MCF 10A (cell line): ENCODE data around the gene LHFPL3. TPM values are rescaled to one million over a fixed set of nuclear protein-coding genes. Genes with fewer than 3 reads are reported as not detected.
A peak's percentile ranks its signal among the peaks of the same experiment; 100 is the strongest.

Source experiments
- BruUV-seq: library from RNA; stranded (reverse); fragments of 400-500 nt; replicated peaks from 2 replicates; lab custom pipeline; 2021; lab: Mats Ljungman, UMichigan
- CTCF ChIA-PET: fragments of 300-600 bp; sonication (Branson Sonifier 250); formaldehyde crosslinking; extraction: SDS; loops from one replicate; lab custom pipeline; 2021; ENCODE audit warnings: antibody characterized with exemption, inconsistent platforms; lab: Yijun Ruan, JAX
- POLR2A ChIA-PET: fragments of 300-600, 350-650 bp; sonication (Branson Sonifier 250); formaldehyde crosslinking; extraction: SDS; loops from one replicate; lab custom pipeline; 2020; ENCODE audit warnings: antibody characterized with exemption, inconsistent platforms; lab: Yijun Ruan, JAX
- DNase-seq: peaks from one replicate; pipeline ENCODE4 v3.0.0-alpha.2; 2018; ENCODE audit not compliant: unreplicated experiment
- H3K27ac Mint-ChIP-seq: one replicate; pipeline ENCODE4 v1.8.0; 2022; ENCODE audit warnings: mild to moderate bottlenecking, low read depth, mixed read lengths; ENCODE audit not compliant: unreplicated experiment
- H3K27me3 Mint-ChIP-seq: one replicate; pipeline ENCODE4 v1.8.0; 2022; ENCODE audit warnings: mixed read lengths; ENCODE audit not compliant: insufficient read depth, unreplicated experiment
- H3K36me3 Mint-ChIP-seq: one replicate; pipeline ENCODE4 v1.8.0; 2022; ENCODE audit warnings: mild to moderate bottlenecking, moderate library complexity, mixed read lengths; ENCODE audit not compliant: insufficient read depth, unreplicated experiment
- H3K4me1 Mint-ChIP-seq: one replicate; pipeline ENCODE4 v1.8.0; 2022; ENCODE audit warnings: mixed read lengths; ENCODE audit not compliant: insufficient read depth, unreplicated experiment
- H3K4me3 Mint-ChIP-seq: one replicate; pipeline ENCODE4 v1.8.0; 2022; ENCODE audit warnings: mild to moderate bottlenecking, moderate library complexity, mixed read lengths; ENCODE audit not compliant: unreplicated experiment
- H3K9me3 Mint-ChIP-seq: one replicate; pipeline ENCODE4 v1.8.0; 2022; ENCODE audit warnings: mixed read lengths; ENCODE audit not compliant: unreplicated experiment
- intact Hi-C: fragments of 100-400 bp; cut with micrococcal nuclease; formaldehyde crosslinking; loops from 2 replicates; pipeline ENCODE4 v1.14.1; 2022
- total RNA-seq: library from RNA; stranded (reverse); gene quantifications from 2 replicates; pipeline ENCODE4 v1.2.3, GENCODE V29; 2022
- TF ChIP-seq, protein P1 (sequence below): fragments of 200-600 bp; IDR thresholded peaks from one replicate; pipeline ENCODE4 v1.8.0; 2022; ENCODE audit warnings: antibody characterized with exemption, mild to moderate bottlenecking; ENCODE audit not compliant: unreplicated experiment

The LHFPL3 gene
- total RNA-seq, 1 experiment from 2014 or later, result not detected

DNA sequence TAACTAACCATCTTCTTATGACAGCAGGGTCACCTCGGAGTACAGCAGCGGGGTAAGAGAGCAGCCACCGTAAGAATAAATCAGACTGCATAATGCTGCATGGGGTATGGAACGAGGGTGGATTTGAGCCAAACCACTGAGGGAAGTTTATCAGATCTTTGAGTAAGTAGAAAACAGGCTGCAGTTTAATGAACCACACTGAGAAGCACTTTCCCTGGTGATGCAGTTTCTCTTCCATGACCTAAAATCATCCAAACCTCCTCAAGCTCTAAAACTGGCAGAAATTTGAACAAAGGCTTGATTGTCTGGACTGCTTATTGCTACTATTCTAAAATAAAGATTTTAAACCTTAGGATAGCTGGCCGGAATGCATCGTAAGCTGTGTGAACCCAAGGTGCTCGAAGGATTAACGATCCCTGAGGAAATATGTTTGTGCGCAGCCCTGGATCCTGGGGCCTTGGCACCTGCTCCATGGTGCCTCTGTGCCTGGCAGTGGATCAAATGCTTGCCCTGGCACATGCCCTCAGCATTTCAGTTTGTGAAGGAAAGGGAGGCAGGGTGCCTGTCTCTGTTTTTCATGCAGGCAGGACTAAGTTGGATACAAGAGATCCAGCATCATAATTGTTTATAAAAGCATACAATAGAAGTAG lies 322.7 kb downstream of the LHFPL3 start:
- ChIA-PET CTCF (interaction anchor here (0.7 to 1.6 kb wide), 2 partner anchors 8 to 197 kb away, joined by 3 to 7 read pairs; no protein-coding TSS in a partner anchor), POLR2A (no interaction called here)
- Mint-ChIP-seq H3K4me3 (no peak overlapping the region), H3K4me1 (no peaks in the 10 kb centered on the region), H3K27me3 (peaks cover 63% of the 10 kb centered on the region), H3K27ac (no peak overlapping the region), H3K36me3 (no peaks in the 10 kb centered on the region), H3K9me3 (no peaks in the 10 kb centered on the region)
- DNase-seq, result no peak
- intact Hi-C loops, result no loop called here
- TF ChIP-seq, protein P1, sequence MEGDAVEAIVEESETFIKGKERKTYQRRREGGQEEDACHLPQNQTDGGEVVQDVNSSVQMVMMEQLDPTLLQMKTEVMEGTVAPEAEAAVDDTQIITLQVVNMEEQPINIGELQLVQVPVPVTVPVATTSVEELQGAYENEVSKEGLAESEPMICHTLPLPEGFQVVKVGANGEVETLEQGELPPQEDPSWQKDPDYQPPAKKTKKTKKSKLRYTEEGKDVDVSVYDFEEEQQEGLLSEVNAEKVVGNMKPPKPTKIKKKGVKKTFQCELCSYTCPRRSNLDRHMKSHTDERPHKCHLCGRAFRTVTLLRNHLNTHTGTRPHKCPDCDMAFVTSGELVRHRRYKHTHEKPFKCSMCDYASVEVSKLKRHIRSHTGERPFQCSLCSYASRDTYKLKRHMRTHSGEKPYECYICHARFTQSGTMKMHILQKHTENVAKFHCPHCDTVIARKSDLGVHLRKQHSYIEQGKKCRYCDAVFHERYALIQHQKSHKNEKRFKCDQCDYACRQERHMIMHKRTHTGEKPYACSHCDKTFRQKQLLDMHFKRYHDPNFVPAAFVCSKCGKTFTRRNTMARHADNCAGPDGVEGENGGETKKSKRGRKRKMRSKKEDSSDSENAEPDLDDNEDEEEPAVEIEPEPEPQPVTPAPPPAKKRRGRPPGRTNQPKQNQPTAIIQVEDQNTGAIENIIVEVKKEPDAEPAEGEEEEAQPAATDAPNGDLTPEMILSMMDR, result no peak
- BruUV-seq, result no TSS peak

DNA sequence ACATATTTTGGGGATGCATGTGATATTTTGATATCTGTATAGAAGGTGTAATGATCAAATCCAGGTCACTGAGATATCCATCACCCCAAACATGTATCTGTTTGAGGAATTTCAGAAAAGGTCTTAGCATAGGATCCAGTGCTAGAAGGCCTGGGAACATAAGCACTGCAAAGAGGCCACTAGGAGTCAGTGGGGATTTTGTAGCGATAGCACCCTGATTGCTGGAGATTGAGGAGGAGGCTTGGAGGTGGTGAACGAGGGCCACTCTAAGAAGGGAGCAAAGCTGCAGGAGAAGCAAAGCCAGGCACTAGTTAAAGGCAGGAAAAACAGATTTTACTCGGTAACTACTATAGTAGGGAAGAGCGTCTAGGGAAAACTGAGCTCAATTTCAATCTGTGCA lies 324.0 kb downstream of the LHFPL3 start:
- BruUV-seq, result no TSS peak
- Mint-ChIP-seq H3K4me3 (no peak overlapping the region), H3K27me3 (peaks cover 50% of the 10 kb centered on the region), H3K9me3 (no peaks in the 10 kb centered on the region), H3K36me3 (no peaks in the 10 kb centered on the region), H3K4me1 (peaks cover 5% of the 10 kb centered on the region), H3K27ac (no peak overlapping the region)
- DNase-seq, result no peak
- intact Hi-C loops, result no loop called here
- TF ChIP-seq, protein P1, result no peak
- ChIA-PET POLR2A (interaction anchor here (0.8 kb wide), 1 partner anchor 202 kb away, joined by 4 read pairs; no protein-coding TSS in a partner anchor), CTCF (interaction anchor here (1.1 to 1.6 kb wide), 2 partner anchors 9 to 421 kb away, joined by 3 to 7 read pairs; no protein-coding TSS in a partner anchor)

DNA sequence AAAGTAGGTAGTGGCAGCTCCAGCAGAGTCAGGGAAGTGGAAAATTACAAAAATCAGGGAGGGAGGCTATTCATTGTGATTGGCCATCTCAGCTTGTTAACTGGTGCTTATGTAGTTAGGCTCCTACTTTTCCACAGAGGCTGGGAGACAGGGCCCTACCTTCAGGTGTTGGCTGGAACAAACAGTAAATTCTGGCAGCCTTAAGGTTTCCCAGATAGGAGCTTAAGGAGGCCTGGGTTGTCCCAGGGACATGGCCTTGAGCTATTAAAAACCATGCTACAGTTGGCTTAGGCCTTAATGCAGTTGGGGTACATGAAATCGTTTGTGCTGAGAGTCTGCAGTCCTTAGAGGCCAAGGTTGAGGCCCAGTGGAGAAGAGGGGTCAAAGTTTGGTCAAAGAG lies 324.5 kb downstream of the LHFPL3 start:
- intact Hi-C loops, result no loop called here
- BruUV-seq, result no TSS peak

DNA sequence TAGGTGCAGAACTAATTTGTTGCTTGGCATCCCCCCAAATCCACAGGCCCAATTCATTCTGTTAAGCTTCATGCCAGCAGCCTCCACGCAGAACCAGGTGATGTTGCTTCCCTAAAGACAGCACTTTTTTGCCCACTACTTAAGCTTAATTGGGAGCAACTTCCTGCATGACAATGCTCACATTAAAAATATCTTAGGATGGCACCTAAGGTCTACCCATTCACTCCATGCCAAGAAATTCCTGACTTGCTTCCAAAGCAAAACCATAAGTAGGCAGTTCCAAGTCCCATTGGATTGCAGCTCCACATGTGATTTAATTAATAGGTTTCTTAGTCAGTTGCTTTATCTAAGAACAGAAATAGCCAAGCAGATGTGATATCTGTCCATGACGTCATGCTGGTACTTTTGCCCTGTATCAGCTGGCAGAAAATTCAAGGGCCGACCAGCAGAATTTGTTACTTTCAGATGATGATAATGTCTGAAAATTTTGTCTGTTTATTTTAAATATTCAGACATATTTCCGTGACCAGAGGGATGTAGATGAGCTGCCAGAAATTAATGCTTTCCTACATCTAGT lies 325.5 kb downstream of the LHFPL3 start:
- H3K27ac Mint-ChIP-seq, result no peak overlapping the region
- peaks cover 5% of the 10 kb centered on the region for H3K4me1 Mint-ChIP-seq
- no peaks in the 10 kb centered on the region for H3K36me3 Mint-ChIP-seq
- H3K4me3 Mint-ChIP-seq, result no peak overlapping the region
- ChIA-PET CTCF (interaction anchor here (0.6 to 1.7 kb wide), 5 partner anchors 11 to 194 kb away, joined by 3 to 5 read pairs (median 4); no protein-coding TSS in a partner anchor), POLR2A (no interaction called here)
- BruUV-seq, result no TSS peak
- no peaks in the 10 kb centered on the region for H3K9me3 Mint-ChIP-seq
- peak; percentile 6 for DNase-seq
- TF ChIP-seq, protein P1, result no peak
- H3K27me3 Mint-ChIP-seq, result peaks cover 35% of the 10 kb centered on the region
- intact Hi-C loops, result no loop called here

More for the DNA sequence above, 324.5 kb downstream of the LHFPL3 start:
- TF ChIP-seq, protein P1, result no peak
- ChIA-PET CTCF (interaction anchor here (0.8 to 1.7 kb wide), 3 partner anchors 10 to 421 kb away, joined by 3 to 5 read pairs (median 4); no protein-coding TSS in a partner anchor), POLR2A (interaction anchor here (0.8 kb wide), 1 partner anchor 202 kb away, joined by 4 read pairs; no protein-coding TSS in a partner anchor)
- Mint-ChIP-seq H3K27ac (no peak overlapping the region), H3K36me3 (no peaks in the 10 kb centered on the region), H3K4me1 (peaks cover 5% of the 10 kb centered on the region), H3K4me3 (no peak overlapping the region), H3K27me3 (peaks cover 45% of the 10 kb centered on the region), H3K9me3 (no peaks in the 10 kb centered on the region)
- DNase-seq, result no peak
